Head of caudate nucleus (tissue), 42 donors: ENCODE measurements around the gene ZCCHC24.

ENCODE experiments used
- DNase-seq, 42 donors: peaks; one replicate each; pipeline versions ENCODE4 v3.0.0 to v3.0.0-alpha.2; 2020 to 2021; ENCODE audit warnings: mixed read lengths in 7 of 42
- intact Hi-C: fragments of 100-400 bp; cut with DNase I; formaldehyde crosslinking; loops from one replicate; pipeline ENCODE4 v1.15.0; 2022

Gene ZCCHC24

DNA sequence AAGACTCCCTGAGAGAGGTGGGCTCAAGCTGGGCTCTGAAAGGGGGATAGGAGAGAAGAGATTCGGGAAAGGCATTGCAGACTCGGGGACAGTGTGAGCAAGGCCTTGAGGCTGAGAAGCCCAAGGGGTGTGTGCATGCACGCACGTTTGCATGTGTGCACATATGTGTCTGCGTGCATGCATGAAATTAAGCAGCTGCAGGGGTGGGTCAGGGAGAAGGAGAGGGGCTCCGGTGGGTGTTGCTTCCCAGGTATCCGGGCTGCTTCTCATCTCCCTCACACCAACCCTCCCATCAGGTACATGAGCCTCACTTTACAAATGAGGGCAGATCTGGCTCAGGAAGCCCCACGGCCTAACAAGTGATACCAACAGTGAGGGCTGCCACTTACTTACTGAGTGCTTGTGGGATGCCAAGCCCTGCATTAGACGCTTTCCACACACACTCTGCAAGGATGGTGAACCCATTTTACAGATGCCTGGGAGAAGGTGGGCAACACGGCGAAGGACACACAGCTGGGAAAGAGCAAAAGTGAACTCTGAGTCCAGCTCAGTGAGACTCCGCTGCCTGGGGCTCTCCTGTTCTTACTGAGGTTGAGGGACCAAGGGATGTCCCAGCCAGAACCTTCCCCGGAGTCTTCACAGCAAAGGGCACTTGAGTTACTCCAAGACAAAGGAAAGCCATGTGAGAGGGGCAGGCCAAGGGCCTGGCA lies 26.4 kb downstream of the ZCCHC24 start:
- intact Hi-C loops: no loop called here
- peak in 2 of 42 donors; percentile 3 to 5 for DNase-seq

GRCh38 chr10:79418274-79418673 lies 27.1 kb downstream of the ZCCHC24 start:
- DNase-seq: peak in 3 of 42 donors; percentile 4 to 27 (median 5)
- intact Hi-C loops: no loop called here

- DNase-seq: peak in 4 of 42 donors; percentile 3 to 27 (median 6)
- intact Hi-C loops: no loop called here
These were observed 27.7 kb downstream of the ZCCHC24 start for GRCh38 chr10:79417731-79418130.

GRCh38 chr10:79417266-79417665 lies 28.2 kb downstream of the ZCCHC24 start:
- DNase-seq: peak in 3 of 42 donors; percentile 6 to 35 (median 7)

GRCh38 chr10:79416578-79417255 lies 28.7 kb downstream of the ZCCHC24 start:
- intact Hi-C loops: no loop called here

More at GRCh38 chr10:79417266-79417665, 28.2 kb downstream of the ZCCHC24 start:
- intact Hi-C loops: no loop called here

DNA sequence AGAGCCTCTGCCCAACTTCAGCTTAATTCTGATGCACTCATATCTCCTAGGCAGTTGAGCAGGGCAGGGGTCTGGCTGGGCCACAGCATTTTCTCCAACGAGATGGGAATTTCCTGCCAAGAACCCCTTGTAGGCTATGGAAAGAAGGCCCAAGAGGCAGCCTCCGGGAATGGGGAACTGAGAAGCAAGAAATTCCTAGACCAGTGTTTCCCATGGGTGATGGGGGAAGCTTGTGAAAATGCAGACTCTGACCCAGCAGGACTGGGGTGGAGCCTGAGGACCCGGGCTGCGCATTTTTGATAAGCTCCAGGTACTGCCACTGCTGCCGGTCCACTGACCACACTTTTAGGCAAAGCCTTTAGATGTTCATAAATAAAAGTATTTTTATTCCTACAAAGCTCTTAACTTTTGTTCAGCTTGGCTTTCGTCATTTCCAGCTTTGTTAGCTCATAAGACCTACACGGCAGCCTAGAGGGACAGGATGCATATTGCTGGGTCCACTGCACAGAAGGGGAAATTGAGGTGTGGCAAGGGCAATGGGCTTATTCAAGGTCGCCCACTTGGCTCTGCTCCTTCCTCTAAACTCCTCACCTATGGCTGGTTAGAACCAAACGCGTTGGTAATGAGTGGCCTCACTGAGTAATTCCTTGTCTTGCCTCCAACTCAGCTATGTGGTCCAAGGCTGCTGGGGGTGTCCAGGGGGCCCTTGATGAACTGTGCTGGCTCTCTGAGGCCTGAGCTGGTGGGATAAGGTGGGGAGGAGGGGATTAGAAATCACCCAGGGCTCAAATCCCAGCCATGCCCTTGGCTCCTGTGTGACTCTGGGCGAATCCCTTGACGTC lies 29.5 kb downstream of the ZCCHC24 start:
- peak in 4 of 42 donors; percentile 3 to 30 (median 4) for DNase-seq
- intact Hi-C loops: no loop called here

More at GRCh38 chr10:79416578-79417255, 28.7 kb downstream of the ZCCHC24 start:
- peak in 4 of 42 donors; percentile 5 to 68 (median 24) for DNase-seq

GRCh38 chr10:79414714-79415113 lies 30.7 kb downstream of the ZCCHC24 start:
- intact Hi-C loops: no loop called here
- peak in 1 of 42 donors; percentile 1 for DNase-seq

- peak in 3 of 42 donors; percentile 10 to 33 (median 32) for DNase-seq
- intact Hi-C loops: no loop called here
These were observed 32.2 kb downstream of the ZCCHC24 start for GRCh38 chr10:79413196-79413595.

- intact Hi-C loops: no loop called here
- peak in 2 of 42 donors; percentile 2 to 5 for DNase-seq
These were observed 32.9 kb downstream of the ZCCHC24 start for GRCh38 chr10:79412516-79412915.

DNA sequence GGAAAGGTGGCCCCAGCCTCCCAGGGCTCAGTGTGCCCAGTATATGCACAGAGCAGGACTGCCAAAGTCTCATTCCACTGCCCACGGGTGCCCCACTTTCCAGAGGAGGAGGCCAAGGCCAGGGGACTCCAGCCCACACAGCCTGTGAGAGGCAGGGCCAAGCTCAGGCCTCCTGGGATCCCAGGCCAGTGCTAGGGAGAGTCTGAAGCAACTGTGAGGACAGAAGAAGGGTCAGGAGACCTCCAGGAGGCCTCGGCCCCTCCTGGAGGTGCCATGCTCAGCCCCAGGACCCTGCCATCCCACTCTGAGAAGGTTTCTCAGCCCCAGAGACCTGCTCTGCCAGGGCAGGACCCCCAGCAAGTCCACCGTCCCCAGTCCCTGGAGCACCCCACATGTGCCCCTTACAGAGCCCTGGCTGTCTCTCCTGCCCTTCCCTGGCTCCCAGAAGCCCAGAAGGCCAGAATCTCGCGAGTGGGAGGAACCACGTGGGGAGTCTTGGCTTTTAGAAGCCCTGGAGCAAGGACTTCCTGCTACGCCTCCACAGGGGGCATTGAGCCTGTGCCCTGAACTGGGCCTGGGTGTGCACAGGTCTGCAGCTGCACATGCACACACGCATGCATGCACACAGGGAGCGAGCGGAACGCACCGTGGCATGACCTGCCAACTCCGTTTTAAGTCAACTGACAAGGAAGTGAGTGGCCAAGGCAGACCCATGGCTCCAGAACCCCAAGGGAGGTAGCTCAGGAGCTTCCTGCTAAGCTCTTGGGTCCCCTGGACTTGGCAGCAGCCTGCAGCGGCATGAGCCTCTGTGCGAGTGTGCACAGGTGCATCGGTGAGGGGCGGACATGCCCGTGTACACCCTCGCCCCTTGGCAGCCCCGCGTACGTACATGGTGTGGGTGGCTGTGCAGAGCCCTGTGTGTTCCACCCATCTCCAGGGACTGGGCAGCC lies 33.6 kb downstream of the ZCCHC24 start:
- intact Hi-C loops: no loop called here
- DNase-seq: peak in 3 of 42 donors; percentile 14 to 34 (median 21)

- peak in 11 of 42 donors; percentile 49 to 78 (median 60) for DNase-seq
- intact Hi-C loops: no loop called here
These were observed 34.9 kb downstream of the ZCCHC24 start for GRCh38 chr10:79410315-79411094.

DNA sequence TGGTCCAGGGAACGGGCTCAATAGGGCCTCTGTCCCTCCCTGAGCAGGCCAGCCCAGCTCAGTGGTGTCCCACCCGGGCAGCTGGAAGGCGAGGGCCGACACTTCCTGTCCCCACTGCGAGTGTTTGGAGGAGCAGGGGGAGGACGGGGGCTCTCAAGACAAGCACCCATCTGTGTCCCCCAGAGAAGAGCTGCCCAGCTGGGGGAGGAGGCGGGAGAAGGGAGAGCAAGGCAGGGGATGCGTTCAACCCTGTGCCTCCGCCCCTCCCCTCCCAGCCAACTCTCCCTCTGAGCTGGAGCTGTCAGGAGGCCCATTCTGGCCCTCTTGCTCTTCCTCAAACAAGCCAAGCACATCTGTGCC lies 35.7 kb downstream of the ZCCHC24 start:
- intact Hi-C loops: loop anchor here (1.0 kb wide), 1 partner anchor 36 kb away; the partner anchor contains the start of gene ZCCHC24
- peak; percentile 86 to 99 (median 96) for DNase-seq

- intact Hi-C loops: loop anchor here (1.0 kb wide), 1 partner anchor 36 kb away; the partner anchor contains the start of gene ZCCHC24
- peak in 2 of 42 donors; percentile 9 to 18 for DNase-seq
These were observed 36.2 kb downstream of the ZCCHC24 start for GRCh38 chr10:79409038-79409725.

DNA sequence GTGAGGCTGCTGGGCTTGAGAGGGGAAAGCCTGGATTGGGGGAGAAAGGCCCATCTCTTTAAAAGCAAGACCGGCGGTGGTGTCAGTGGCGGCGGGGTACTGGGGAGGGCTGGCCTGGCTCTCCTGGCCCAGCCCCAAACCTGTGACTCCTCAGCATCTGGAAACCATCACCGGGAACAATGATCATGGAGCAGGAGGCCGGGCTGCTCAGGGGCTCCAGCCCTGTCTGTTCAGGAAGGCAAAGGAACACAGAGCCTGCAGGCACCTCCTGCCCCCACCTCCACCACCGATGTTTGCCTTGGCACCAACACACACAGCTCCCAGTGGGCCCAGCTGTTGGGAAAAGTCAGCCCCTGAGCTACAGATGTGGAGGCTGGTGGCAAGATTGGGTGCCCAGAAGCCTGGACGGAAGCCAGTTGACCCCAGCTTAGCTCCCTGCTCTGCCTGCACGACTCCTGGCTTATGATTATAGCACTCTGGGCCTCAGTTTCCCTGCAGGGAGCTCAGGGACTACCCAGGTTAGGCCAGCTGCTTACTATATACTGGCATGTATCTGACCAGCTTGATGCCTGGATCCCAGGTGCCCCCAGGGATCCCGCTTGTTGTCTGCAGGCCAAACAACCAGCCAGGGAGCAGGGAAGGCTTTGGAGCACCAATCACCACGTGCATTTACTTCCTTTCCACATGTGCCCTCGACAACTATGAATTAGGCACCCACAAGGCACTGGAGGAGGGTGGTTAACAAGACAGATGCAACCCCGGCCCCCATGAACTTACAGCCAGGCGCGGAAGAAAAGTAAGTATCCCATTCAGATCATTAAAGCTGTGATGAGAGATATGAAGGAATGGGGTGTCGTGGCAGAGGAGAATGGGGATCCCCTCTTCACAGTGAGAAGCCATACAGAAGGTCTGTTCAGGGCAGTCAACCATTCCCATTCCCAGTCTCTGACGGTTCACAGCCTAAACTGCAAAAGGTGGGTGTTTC lies 37.3 kb downstream of the ZCCHC24 start:
- intact Hi-C loops: no loop called here
- peak in 8 of 42 donors; percentile 23 to 70 (median 47) for DNase-seq

- intact Hi-C loops: no loop called here
- peak in 4 of 42 donors; percentile 5 to 36 (median 18) for DNase-seq
These were observed 38.0 kb downstream of the ZCCHC24 start for GRCh38 chr10:79407423-79407796.
